ENCODE results near the gene DPP7.

The DPP7 gene

DNA sequence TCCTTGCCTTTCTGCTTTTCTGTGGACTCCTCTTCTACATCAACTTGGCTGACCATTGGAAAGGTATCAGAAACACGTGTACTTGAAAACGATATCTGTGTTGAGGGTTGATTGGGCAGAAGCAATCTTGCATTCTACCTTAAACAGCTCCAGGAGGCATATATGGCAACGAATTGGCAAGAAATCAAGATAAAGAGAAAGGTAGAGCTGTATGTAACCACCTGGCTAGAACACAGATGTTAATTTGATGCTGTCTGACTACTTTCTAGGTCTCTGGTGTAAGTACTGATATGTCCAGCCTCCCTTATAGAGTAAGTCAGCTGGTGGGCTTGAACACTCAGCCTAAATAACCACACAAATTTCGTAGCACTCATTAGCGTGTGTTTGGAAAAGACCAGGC, 26.4 kb downstream of the DPP7 start:
- DNase-seq (ENCODE audit: low read depth, low spot score), result no peak

- no peak for DNase-seq (ENCODE audit: low read depth, low spot score)
Observed at GRCh38 chr9:137087409-137087925, 27.1 kb downstream of the DPP7 start.

DNA sequence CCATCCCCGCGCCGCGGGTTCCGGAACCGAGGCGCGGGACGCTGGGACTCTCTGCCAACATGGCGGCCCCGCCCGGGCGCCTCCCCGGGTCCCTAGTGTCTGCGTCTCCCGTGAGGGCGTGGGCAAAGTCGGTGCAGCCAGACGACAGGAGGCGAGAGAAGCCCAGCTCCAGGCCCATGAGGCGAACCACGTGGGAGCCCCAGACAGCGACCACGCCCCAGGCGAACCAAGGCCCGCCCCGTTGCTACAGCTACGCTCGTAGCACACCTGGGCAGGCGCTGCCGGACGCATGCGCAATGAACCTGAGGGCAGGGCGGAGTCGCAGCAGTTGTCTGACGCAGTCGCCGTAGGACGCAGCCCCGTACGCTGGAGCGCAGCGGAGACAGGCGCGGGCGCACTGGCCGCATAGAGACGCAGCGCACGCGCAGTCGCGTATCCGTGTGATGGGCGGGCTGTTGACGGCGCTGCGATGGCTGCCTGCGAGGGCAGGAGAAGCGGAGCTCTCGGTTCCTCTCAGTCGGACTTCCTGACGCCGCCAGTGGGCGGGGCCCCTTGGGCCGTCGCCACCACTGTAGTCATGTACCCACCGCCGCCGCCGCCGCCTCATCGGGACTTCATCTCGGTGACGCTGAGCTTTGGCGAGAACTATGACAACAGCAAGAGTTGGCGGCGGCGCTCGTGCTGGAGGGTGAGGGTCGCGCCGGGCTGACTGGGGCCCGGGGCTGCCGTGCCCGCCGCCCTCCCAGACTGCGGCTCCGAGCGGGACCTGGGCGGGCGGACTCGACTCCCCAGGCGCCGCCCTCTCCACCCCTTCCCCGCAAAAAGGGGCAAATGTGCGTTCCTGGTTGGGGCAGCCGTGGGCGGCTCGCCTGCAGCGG, 27.8 kb downstream of the DPP7 start, which contains the start of gene MAN1B1:
Gene MAN1B1, plus strand, starts transcription at position 455 of the 878 bp plus-strand sequence. Its CDS starts 15 bp downstream, at position 470.
- DNase-seq (ENCODE audit: low read depth, low spot score), result peak; percentile 96

GRCh38 chr9:137085920-137086530, 28.5 kb downstream of the DPP7 start:
- DNase-seq (ENCODE audit: low read depth, low spot score), result no peak

DNA sequence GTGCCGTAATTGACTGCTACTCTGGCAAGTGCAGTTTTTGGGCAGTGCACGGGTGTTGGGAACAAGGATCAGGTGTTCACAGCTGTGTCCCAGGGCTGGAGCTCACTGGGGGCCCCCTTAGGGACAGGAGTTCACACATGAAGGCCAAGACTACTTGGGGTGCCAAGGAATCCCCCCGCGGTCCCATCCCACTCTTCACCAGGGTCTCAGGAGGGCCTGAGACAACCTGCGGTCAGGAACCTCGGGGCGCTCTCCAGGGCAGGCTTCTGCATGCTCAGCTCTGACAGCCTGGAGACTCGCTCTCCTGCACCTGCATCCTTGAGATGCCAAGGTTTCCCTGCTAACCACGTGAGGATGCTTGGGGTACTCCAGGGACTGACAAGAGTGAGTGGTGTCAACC, 30.0 kb downstream of the DPP7 start:
- no peak for DNase-seq (ENCODE audit: low read depth, low spot score)

- DNase-seq (ENCODE audit: low read depth, low spot score), result no peak
Observed at GRCh38 chr9:137083394-137084004, 31.0 kb downstream of the DPP7 start.

DNA sequence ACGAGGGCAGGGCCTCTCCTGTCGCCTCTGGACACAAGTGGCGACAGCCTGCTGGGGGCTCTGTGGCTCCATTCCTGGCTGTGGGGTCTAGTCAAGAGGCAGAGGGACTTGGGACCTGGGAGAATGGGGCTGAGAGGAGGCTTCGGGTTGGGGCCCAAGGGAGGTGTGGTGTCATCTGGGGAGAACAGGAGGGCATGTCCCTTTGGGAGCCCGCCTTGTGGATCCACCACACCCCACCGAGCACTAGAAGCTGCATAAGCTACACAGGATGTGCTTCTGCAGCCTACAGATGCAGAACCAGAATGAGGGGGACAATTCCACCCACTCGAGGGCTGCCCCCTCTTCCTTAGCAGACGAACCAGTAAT, 31.6 kb downstream of the DPP7 start:
- DNase-seq (ENCODE audit: low read depth, low spot score), result no peak

DNA sequence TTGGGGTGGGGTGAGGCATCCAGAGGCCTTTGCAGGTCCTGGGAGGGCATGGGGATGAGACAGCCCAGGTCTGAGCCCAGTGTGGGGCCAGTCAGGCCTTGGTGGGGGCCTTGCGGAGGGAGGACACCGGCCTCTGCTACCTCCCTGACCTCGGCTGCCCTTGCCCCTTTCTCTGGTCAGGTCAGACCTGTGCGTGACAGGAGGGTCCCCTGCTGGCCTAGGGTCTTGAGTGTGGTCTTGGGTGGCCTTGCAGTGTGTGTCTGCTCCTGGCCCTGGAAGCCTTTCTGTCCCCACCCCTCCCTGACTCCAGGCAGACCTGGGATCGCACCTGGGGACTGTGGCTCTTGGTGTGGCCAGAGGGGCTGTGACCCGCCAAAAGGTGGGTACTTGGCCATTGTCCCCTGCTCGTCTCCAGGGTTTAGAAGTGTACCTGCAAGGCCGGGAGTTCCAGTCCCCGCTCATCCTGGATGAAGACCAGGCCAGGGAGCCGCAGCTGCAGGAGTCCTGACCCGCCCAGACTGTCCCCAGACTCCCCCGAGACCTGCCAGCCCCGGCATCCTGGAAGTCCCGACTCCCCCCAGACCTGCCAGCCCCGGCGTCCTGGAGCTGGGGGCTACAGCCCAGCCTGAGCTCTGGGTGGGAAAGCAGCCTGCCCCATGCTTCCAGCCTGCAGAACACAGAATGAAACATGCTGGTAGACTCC, 32.2 kb downstream of the DPP7 start:
- DNase-seq (ENCODE audit: low read depth, low spot score), result no peak

DNA sequence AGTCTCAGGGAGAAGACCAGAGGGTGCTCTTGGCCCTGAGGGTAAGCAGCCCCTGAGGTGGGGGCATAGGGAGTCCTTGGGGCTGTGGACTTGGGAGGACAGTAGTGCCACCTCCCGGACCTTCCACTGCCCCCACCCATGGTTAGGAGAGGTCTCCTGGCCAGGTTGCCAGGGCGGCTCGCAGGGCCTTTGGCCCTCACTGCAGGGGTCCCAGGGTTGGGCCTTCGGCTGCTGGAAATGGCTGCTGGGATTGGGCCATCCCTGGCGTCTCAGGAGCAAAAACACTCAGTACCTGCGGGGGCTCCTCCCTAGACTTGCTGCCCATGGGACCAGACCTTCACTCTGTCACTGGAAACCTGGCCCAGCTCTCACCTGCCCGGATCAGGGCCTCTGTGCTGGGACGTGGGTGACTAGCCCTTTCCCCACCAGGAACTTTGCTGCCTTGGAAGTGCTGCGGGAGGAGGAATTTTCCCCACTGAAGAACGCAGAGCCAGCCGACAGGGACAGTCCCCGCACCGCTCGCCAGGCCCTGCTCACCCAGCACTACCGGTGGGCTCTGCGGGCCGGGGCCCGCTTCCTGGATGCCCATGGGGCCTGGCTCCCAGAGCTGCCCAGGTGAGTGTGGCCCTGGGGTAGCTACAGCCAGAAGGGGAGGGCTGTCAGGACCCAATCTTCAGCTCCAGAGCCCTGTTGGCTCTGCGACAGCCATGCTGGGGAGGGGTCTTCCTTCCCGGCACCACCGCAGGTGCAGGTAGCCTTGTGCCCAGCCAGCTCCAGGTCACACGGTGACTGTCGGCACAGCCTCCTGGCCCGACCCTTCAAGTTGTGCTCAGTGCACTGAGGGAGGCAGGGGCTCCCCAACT, 34.0 kb downstream of the DPP7 start:
- DNase-seq (ENCODE audit: low read depth, low spot score), result no peak

- DNase-seq (ENCODE audit: low read depth, low spot score), result no peak
Observed at GRCh38 chr9:137079401-137079787, 35.1 kb downstream of the DPP7 start.

DNA sequence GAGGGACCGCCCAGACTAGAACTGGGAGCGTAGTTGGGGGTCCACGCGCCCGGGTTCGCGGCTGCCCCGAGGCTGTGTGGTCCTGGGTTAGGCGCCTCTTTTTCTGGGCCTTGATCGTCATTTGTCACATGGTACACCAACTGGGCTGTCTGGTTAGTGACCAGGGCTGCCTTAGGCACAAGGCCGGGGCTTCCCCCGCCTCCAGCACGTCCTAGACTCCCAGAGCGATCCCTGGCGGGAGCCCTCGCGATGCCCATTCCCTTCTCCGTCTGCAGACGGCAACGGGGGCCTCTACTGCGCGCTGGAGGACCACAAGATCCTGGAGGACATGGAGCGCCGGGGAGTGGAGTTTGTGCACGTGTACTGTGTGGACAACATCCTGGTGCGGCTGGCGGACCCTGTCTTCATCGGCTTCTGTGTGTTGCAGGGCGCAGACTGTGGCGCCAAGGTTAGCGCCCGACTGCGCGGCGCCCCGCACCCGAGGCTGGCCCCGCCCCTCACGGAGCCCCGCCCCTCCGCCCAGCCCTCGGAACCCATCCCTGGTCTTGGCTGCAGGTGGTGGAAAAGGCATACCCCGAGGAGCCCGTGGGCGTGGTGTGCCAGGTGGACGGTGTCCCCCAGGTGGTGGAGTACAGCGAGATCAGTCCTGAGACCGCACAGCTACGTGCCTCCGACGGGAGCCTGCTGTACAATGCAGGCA, 35.7 kb downstream of the DPP7 start:
- no peak for DNase-seq (ENCODE audit: low read depth, low spot score)

DNA sequence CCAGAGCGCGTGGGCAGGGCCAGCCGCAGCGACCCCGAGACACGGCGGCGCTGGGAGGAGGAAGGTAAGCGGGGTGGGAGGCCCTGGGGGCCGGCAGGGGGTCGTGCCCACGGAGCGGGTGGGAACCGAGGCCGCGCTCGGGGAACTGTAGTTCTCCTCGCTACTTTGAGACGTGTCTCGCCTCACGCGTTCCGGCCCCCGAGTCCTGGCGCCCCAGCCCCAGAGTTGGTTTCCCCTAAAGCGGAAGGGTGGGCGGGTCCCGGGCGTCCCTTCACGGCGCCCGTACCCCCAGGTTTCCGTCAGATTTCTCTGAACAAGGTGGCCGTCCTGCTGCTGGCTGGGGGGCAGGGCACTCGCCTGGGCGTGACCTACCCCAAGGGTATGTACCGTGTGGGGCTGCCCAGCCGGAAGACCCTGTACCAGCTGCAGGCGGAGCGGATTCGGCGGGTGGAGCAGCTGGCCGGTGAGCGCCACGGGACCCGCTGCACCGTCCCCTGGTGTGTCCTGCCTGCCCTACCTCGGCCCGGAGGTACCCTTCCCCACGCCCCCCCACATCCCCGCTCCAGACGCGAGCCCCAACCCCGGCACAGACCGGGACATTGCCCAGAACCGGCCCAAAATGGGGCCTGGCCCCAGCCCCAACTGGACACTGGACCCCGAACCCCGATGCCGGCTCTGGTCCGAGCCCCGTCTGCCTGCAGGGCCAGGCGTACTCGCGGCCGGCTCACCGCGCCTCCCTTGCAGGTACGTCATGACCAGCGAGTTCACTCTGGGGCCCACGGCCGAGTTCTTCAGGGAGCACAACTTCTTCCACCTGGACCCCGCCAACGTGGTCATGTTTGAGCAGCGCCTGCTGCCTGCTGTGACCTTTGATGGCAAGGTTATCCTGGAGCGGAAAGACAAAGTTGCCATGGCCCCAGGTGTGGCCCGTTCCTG, 36.5 kb downstream of the DPP7 start:
- DNase-seq (ENCODE audit: low read depth, low spot score), result no peak

DNA sequence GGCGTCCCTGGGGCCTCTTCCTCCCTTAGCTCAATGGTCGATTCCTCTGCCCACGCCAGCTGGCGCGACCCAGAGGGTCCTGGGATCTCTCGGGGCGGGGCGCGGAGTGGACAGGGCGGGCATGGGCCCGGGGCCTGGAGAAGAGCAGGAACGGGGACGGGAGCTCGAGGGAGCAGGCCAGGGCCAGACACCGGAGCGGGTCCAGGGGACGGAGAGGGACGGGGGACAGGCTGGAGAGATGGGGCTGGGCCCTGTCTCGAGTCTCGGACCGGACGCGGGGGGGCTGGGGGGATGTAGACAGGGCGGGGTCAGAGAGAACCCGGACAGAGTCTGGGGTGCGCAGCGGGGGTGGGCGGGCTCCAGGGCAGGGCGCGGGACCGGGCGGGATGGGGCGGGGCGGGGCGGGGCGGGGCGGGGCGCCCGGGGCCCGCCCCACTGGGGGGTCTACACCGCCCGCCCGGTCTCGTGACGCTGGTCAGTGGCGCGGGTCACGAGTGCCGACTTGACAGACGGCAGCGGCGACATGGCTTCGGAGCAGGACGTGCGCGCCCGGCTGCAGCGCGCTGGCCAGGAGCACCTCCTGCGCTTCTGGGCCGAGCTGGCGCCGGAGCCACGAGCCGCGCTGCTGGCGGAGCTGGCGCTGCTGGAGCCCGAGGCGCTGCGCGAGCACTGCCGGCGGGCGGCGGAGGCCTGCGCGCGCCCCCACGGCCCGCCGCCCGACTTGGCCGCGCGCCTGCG, 37.4 kb downstream of the DPP7 start, which contains the start of gene UAP1L1:
Gene UAP1L1, plus strand, starts transcription at position 508 of the 738 bp plus-strand sequence. Its CDS starts 16 bp downstream, at position 524.
- no peak for DNase-seq (ENCODE audit: low read depth, low spot score)

DNA sequence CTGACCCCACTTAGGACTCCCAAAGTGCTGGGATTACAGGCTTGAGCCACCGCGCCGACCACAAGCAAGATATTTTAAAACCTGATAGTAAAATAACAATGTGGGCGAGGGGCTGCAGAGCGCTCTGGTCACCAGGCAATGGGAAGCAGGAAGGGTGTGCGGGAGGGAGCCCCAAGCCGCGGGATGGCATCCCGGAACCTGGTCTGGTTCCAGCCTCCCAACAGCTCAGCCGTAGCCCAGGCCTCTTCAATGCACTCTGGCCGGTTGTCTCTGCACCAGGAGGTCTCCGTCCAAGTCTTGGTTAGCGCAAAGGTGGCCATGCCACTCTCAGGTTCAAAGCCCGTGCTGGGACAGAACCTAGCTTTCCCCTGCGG, 37.9 kb downstream of the DPP7 start:
- DNase-seq (ENCODE audit: low read depth, low spot score), result no peak

DNA sequence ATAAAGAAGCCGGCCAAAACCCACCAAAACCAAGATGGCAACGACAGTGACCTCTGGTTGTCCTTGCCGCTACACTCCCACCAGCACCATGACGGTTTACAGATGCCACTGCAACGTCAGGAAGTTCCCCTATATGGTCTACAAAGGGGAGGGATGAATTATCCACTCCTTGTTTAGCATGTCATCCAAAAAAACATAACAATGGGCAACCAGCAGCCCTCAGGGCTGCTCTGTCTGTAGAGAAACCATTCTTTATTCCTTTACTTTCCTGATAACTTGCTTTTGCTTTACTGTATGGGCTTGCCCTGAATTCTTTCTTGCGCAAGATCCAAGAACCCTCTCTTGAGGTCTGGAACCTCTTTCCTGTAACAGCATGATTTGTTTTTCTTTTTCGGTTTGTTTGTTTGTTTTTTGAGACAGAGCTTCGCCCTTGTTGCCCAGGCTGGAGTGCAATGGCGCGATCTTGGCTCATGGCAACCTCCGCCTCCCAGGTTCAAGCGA, 39.2 kb downstream of the DPP7 start:
- no peak for DNase-seq (ENCODE audit: low read depth, low spot score)

- DNase-seq (ENCODE audit: low read depth, low spot score), result no peak
Observed at GRCh38 chr9:137074657-137075274, 39.8 kb downstream of the DPP7 start.

- no peak for DNase-seq (ENCODE audit: low read depth, low spot score)
Observed at GRCh38 chr9:137073992-137074399, 40.5 kb downstream of the DPP7 start.

DNA sequence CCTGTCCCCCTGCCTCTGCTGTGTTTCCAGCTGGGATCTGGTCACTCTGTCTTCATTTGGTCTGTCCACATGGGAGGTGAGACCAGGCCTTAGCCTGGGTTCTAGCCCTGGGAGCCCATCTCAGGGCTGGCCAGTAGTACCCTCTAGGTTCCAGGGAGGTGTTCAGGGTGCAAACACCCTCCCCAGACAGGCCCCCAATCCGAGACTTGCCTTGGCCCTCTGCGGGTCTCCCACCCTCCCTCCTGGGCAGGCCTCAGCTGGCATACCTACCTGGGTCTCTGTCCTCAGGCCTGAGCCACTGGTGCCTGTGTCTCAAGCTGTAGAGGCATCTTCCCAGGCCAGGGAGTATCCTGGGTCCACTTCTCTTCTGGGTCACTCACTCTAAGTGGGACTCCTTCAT, 43.3 kb downstream of the DPP7 start:
- no peak for DNase-seq (ENCODE audit: low read depth, low spot score)
